ENCODE measurements around the gene LMNTD1.

Gene LMNTD1

GRCh38 chr12:25521625-25522256 is 31.3 kb downstream of the LMNTD1 start:
- no peak for TF ChIP-seq CTCF (IDR thresholded peaks at IDR 0.05)
- Histone ChIP-seq H3K4me3 (ENCODE audit: low read depth, low read length) (no peak overlapping the region), H3K4me1 (no peaks in the 10 kb centered on the region), H2AFZ (no peak overlapping the region), H3K9me3 (ENCODE audit: control insufficient read depth, low read length) (no peaks in the 10 kb centered on the region), H3K79me2 (no peaks in the 10 kb centered on the region), H3K4me2 (ENCODE audit: low read length) (no peak overlapping the region), H3K36me3 (ENCODE audit: control insufficient read depth, insufficient read depth, low read length) (no peaks in the 10 kb centered on the region), H3K9ac (no peak overlapping the region), H3K27me3 (ENCODE audit: control insufficient read depth, insufficient read depth, low read length) (no peaks in the 10 kb centered on the region), H3K27ac (no peak overlapping the region)

GRCh38 chr12:25518512-25518911 is 34.6 kb downstream of the LMNTD1 start:
- Histone ChIP-seq H3K9me3 (ENCODE audit: control insufficient read depth, low read length) (no peaks in the 10 kb centered on the region), H3K36me3 (ENCODE audit: control insufficient read depth, insufficient read depth, low read length) (no peaks in the 10 kb centered on the region), H3K9ac (no peak overlapping the region), H3K4me1 (no peaks in the 10 kb centered on the region), H3K4me3 (ENCODE audit: low read depth, low read length) (no peak overlapping the region), H3K27ac (no peak overlapping the region), H3K4me2 (ENCODE audit: low read length) (no peak overlapping the region), H3K79me2 (no peaks in the 10 kb centered on the region), H3K27me3 (ENCODE audit: control insufficient read depth, insufficient read depth, low read length) (no peaks in the 10 kb centered on the region), H2AFZ (no peak overlapping the region)
- no peak for TF ChIP-seq CTCF (IDR thresholded peaks at IDR 0.05)

- Histone ChIP-seq H3K4me2 (ENCODE audit: low read length) (no peak overlapping the region), H3K9me3 (ENCODE audit: control insufficient read depth, low read length) (no peaks in the 10 kb centered on the region), H3K36me3 (ENCODE audit: control insufficient read depth, insufficient read depth, low read length) (no peaks in the 10 kb centered on the region), H3K4me3 (ENCODE audit: low read depth, low read length) (no peak overlapping the region), H3K27ac (no peak overlapping the region), H2AFZ (no peak overlapping the region), H3K9ac (no peak overlapping the region), H3K27me3 (ENCODE audit: control insufficient read depth, insufficient read depth, low read length) (no peaks in the 10 kb centered on the region), H3K79me2 (no peaks in the 10 kb centered on the region), H3K4me1 (no peaks in the 10 kb centered on the region)
- TF ChIP-seq CTCF (IDR thresholded peaks at IDR 0.05) = no peak
Measured at GRCh38 chr12:25504744-25505143, 48.3 kb downstream of the LMNTD1 start.

GRCh38 chr12:25503666-25504065 is 49.4 kb downstream of the LMNTD1 start:
- H3K4me2 ChIP-seq (ENCODE audit: low read length) = no peak overlapping the region
- H3K9me3 ChIP-seq (ENCODE audit: control insufficient read depth, low read length) = no peaks in the 10 kb centered on the region
- H3K36me3 ChIP-seq (ENCODE audit: control insufficient read depth, insufficient read depth, low read length) = no peaks in the 10 kb centered on the region
- H3K4me1 ChIP-seq = no peaks in the 10 kb centered on the region
- H3K27me3 ChIP-seq (ENCODE audit: control insufficient read depth, insufficient read depth, low read length) = no peaks in the 10 kb centered on the region
- no peaks in the 10 kb centered on the region for H3K79me2 ChIP-seq
- H3K9ac ChIP-seq = no peak overlapping the region
- H2AFZ ChIP-seq = no peak overlapping the region
- no peak overlapping the region for H3K4me3 ChIP-seq (ENCODE audit: low read depth, low read length)
- no peak overlapping the region for H3K27ac ChIP-seq
- TF ChIP-seq CTCF (IDR thresholded peaks at IDR 0.05) = no peak

GRCh38 chr12:25502596-25502995 is 50.5 kb downstream of the LMNTD1 start:
- H2AFZ ChIP-seq = no peak overlapping the region
- H3K36me3 ChIP-seq (ENCODE audit: control insufficient read depth, insufficient read depth, low read length) = no peaks in the 10 kb centered on the region
- TF ChIP-seq CTCF (IDR thresholded peaks at IDR 0.05) = no peak
- H3K4me1 ChIP-seq = no peaks in the 10 kb centered on the region
- H3K4me3 ChIP-seq (ENCODE audit: low read depth, low read length) = no peak overlapping the region
- no peak overlapping the region for H3K9ac ChIP-seq
- no peaks in the 10 kb centered on the region for H3K9me3 ChIP-seq (ENCODE audit: control insufficient read depth, low read length)
- no peaks in the 10 kb centered on the region for H3K79me2 ChIP-seq
- H3K4me2 ChIP-seq (ENCODE audit: low read length) = no peak overlapping the region
- no peaks in the 10 kb centered on the region for H3K27me3 ChIP-seq (ENCODE audit: control insufficient read depth, insufficient read depth, low read length)
- no peak overlapping the region for H3K27ac ChIP-seq
